Left ventricle myocardium inferior (tissue), 1 donor: ENCODE data around the gene TMED6. TPM values are rescaled to one million over a fixed set of nuclear protein-coding genes. Genes with fewer than 3 reads are reported as not detected.
A peak's percentile ranks its signal among the peaks of the same experiment; 100 is the strongest.

Experiments used
- DNase-seq: peaks from one replicate; pipeline ENCODE4 v3.0.0-alpha.2; 2020
- H3K27ac ChIP-seq: fragments of 200-600 bp; replicated peaks from 2 replicates; pipeline ENCODE4 v1.8.0; 2021
- H3K27me3 ChIP-seq: fragments of 200-600 bp; 2 replicates; pipeline ENCODE4 v1.8.0; 2021; ENCODE audit warnings: low read depth
- H3K36me3 ChIP-seq: fragments of 200-600 bp; 2 replicates; pipeline ENCODE4 v1.8.0; 2021
- H3K4me1 ChIP-seq: fragments of 200-600 bp; 2 replicates; pipeline ENCODE4 v1.8.0; 2021
- H3K4me3 ChIP-seq: fragments of 200-600 bp; 2 replicates; pipeline ENCODE4 v1.8.0; 2021; ENCODE audit warnings: mild to moderate bottlenecking, moderate library complexity
- H3K9me3 ChIP-seq: fragments of 200-600 bp; replicated peaks from 2 replicates; pipeline ENCODE4 v1.8.0; 2021
- intact Hi-C: fragments of 100-400 bp; cut with micrococcal nuclease; formaldehyde crosslinking; loops from one replicate; pipeline ENCODE4 v1.11.0; 2022
- total RNA-seq: library from RNA; stranded (reverse); fragmentation: NEBNext Ultra II Directional; extraction: Animal tissue kit (Norgen Biotek cat#: 25700); gene quantifications from one replicate; pipeline ENCODE4 v1.2.1, GENCODE V29; 2021
- TF ChIP-seq, protein P1 (sequence below): fragments of 200-600 bp; IDR thresholded peaks from 2 replicates; pipeline ENCODE4 v1.8.0; 2021; ENCODE audit warnings: antibody characterized with exemption, mild to moderate bottlenecking, borderline replicate concordance
- donor health status: DM: no; HTN: yes; CAD: no; lungs with severe emphysema.

Gene TMED6
- total RNA-seq, 1 donor from 2014 or later, result not detected

DNA sequence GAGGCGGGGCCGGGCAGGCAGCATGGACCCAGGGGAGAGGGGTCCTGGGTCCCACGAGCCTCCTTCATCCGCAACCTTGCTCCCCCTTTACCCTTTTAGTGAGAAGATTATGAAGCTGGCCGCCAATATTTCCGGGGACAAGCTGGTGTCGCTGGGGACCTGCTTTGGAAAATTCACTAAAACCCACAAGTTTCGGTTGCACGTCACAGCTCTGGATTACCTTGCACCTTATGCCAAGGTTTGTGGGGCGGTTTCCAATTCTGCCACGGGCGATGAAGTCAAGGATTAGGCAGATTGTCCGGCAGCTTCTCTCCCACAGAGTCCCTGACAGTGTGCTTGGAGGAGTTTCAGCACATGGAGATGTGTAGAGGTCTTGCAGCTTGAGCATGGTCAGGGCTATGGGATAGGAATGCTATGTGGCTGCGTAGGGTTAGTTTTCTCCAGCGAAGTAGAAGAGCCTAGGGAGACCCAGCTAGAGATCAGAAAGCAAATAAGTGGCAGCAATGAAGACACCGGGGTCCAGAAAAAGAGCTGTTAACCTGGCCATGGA lies 11.4 kb downstream of the TMED6 start:
- no peak for DNase-seq
- intact Hi-C loops, result no loop called here

GRCh38 chr16:69339289-69340094 lies 12.1 kb downstream of the TMED6 start, which contains the start of the genes COG8 and NIP7:
Gene COG8 (minus strand): TSS chr16:69339564. CDS start chr16:69339552, 12 bp downstream.
Gene NIP7 (plus strand): TSS chr16:69339772. CDS start chr16:69339830, 58 bp downstream.
- H3K9me3 ChIP-seq, result no peaks in the 10 kb centered on the region
- no peaks in the 10 kb centered on the region for H3K27me3 ChIP-seq
- TF ChIP-seq, protein P1, sequence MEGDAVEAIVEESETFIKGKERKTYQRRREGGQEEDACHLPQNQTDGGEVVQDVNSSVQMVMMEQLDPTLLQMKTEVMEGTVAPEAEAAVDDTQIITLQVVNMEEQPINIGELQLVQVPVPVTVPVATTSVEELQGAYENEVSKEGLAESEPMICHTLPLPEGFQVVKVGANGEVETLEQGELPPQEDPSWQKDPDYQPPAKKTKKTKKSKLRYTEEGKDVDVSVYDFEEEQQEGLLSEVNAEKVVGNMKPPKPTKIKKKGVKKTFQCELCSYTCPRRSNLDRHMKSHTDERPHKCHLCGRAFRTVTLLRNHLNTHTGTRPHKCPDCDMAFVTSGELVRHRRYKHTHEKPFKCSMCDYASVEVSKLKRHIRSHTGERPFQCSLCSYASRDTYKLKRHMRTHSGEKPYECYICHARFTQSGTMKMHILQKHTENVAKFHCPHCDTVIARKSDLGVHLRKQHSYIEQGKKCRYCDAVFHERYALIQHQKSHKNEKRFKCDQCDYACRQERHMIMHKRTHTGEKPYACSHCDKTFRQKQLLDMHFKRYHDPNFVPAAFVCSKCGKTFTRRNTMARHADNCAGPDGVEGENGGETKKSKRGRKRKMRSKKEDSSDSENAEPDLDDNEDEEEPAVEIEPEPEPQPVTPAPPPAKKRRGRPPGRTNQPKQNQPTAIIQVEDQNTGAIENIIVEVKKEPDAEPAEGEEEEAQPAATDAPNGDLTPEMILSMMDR, result peak; percentile 89
- intact Hi-C loops, result no loop called here
- peak; percentile 94 for DNase-seq
- H3K27ac ChIP-seq, result peak within 1 kb of the TSS; percentile 95
- H3K4me1 ChIP-seq, result peaks cover 41% of the 10 kb centered on the region
- H3K4me3 ChIP-seq, result peak within 1 kb of the TSS; percentile 93
- H3K36me3 ChIP-seq, result peaks cover 58% of the 10 kb centered on the region

More for the DNA sequence above, 11.4 kb downstream of the TMED6 start:
- TF ChIP-seq, protein P1, result no peak
- Histone ChIP-seq H3K4me1 (peaks cover 41% of the 10 kb centered on the region), H3K36me3 (peaks cover 52% of the 10 kb centered on the region), H3K27ac (peak overlapping the region; percentile 95), H3K27me3 (no peaks in the 10 kb centered on the region), H3K9me3 (no peaks in the 10 kb centered on the region), H3K4me3 (peak overlapping the region; percentile 93)

GRCh38 chr16:69338557-69339288 lies 12.9 kb downstream of the TMED6 start:
- DNase-seq, result no peak
- Histone ChIP-seq H3K36me3 (peaks cover 62% of the 10 kb centered on the region), H3K27ac (peak overlapping the region; percentile 95), H3K4me3 (peak overlapping the region; percentile 93), H3K9me3 (no peaks in the 10 kb centered on the region), H3K4me1 (peaks cover 41% of the 10 kb centered on the region), H3K27me3 (no peaks in the 10 kb centered on the region)
- TF ChIP-seq, protein P1, result no peak
- intact Hi-C loops, result no loop called here

- intact Hi-C loops, result no loop called here
- no peak overlapping the region for H3K27ac ChIP-seq
- no peaks in the 10 kb centered on the region for H3K9me3 ChIP-seq
- peaks cover 45% of the 10 kb centered on the region for H3K4me1 ChIP-seq
- peaks cover 55% of the 10 kb centered on the region for H3K36me3 ChIP-seq
- TF ChIP-seq, protein P1, result no peak
- no peak for DNase-seq
- H3K27me3 ChIP-seq, result no peaks in the 10 kb centered on the region
- no peak overlapping the region for H3K4me3 ChIP-seq
Observed at GRCh38 chr16:69334696-69335095, 16.9 kb downstream of the TMED6 start.
